HepG2 (cell line): ENCODE results near the gene SCAPER. TPM values are rescaled to one million over a fixed set of nuclear protein-coding genes. Genes with fewer than 3 reads are reported as not detected.

Experiments
- ATAC-seq: fragments of 200-7000 bp; cut with Tn5 transposase; 3 replicates; pipeline ENCODE4 v1.9.1; 2020; ENCODE audit warnings: mild to moderate bottlenecking, moderate library complexity
- BruUV-seq: library from RNA; stranded (reverse); fragments of 400-500 nt; replicated peaks from 2 replicates; lab custom pipeline; 2021; lab: Mats Ljungman, UMichigan
- CTCF ChIA-PET: fragments of 300-600 bp; formaldehyde crosslinking; extraction: SDS; loops from one replicate; lab custom pipeline; 2021; ENCODE audit warnings: low total read pairs, inconsistent platforms, low intra/inter-chr PET ratio; lab: Yijun Ruan, JAX
- POLR2A ChIA-PET: fragments of 350-600 bp; sonication (Branson Sonifier 250); formaldehyde crosslinking; loops from one replicate; lab custom pipeline; 2020; ENCODE audit warnings: antibody characterized with exemption, inconsistent platforms; lab: Yijun Ruan, JAX
- DNase-seq: peaks from one replicate; pipeline ENCODE4 v3.0.0-alpha.2; 2015; ENCODE audit warnings: low spot score
- FAIRE-seq: peaks from 3 replicates; lab custom pipeline; 2011; peaks lifted over from hg19 to GRCh38; lab: Jason Lieb, UNC
- H2AFZ ChIP-seq: one replicate; pipeline ENCODE4 v1.6.1; 2011; ENCODE audit warnings: low read length, inconsistent platforms
- H3K27ac ChIP-seq: fragments of 300-600 bp; 3 replicates; pipeline ENCODE4 v1.8.0; 2011; ENCODE audit warnings: mixed run types, mild to moderate bottlenecking, mixed read lengths, low read length, inconsistent platforms; ENCODE audit not compliant: insufficient read depth; ENCODE audit errors: extremely low read length
- H3K27me3 ChIP-seq, 2 experiments: fragments of 200-600 bp in 1 of 2; 2 replicates in 1 of 2; 3 replicates in 1 of 2; pipeline versions ENCODE4 v1.6.0 to v1.8.0; 2011; ENCODE audit warnings: low read length in 2 of 2, mild to moderate bottlenecking in 2 of 2, moderate library complexity in 2 of 2, inconsistent platforms in 1 of 2; ENCODE audit not compliant: insufficient read depth in 2 of 2, control insufficient read depth in 1 of 2
- H3K36me3 ChIP-seq, 2 experiments: fragments of 200-600 bp in 1 of 2; replicated peaks in 1 of 2; 2 replicates in 1 of 2; 3 replicates in 1 of 2; pipeline versions ENCODE4 v1.5.1 to v1.8.0; 2011; ENCODE audit warnings: low read length in 2 of 2, inconsistent platforms in 1 of 2; ENCODE audit not compliant: insufficient read depth in 2 of 2, control insufficient read depth in 1 of 2
- H3K4me1 ChIP-seq: 2 replicates; pipeline ENCODE4 v1.5.1; 2012; ENCODE audit warnings: low read length, inconsistent platforms; ENCODE audit not compliant: insufficient read depth
- H3K4me2 ChIP-seq: 2 replicates; pipeline ENCODE4 v1.6.0; 2011; ENCODE audit warnings: low read depth, low read length, inconsistent platforms
- H3K4me3 ChIP-seq, 3 experiments: fragments of 200-600 bp in 1 of 3; sonication (generic), shearing (Covaris generic) in 1 of 3; replicated peaks in 1 of 3; 2 replicates each; pipeline ENCODE4 v1.5.1; 2011 to 2016; ENCODE audit warnings: low read length in 3 of 3, inconsistent platforms in 2 of 3, low read depth in 2 of 3, mild to moderate bottlenecking in 2 of 3, control low read depth in 1 of 3, mixed read lengths in 1 of 3; ENCODE audit not compliant: insufficient read depth in 1 of 3
- H3K79me2 ChIP-seq: one replicate; pipeline ENCODE4 v1.6.1; 2011; ENCODE audit warnings: low read length, inconsistent platforms; ENCODE audit not compliant: insufficient read depth
- H3K9ac ChIP-seq: 2 replicates; pipeline ENCODE4 v1.6.0; 2011; ENCODE audit warnings: mild to moderate bottlenecking, low read depth, low read length, inconsistent platforms; ENCODE audit not compliant: insufficient read depth
- H3K9me3 ChIP-seq: 2 replicates; pipeline ENCODE4 v1.5.1; 2012; ENCODE audit warnings: mild to moderate bottlenecking, low read length
- H4K20me1 ChIP-seq: 2 replicates; pipeline ENCODE4 v1.6.0; 2011; ENCODE audit warnings: inconsistent platforms, mild to moderate bottlenecking, low read length, moderate library complexity; ENCODE audit not compliant: insufficient read depth
- CEBPB ChIP-seq: IDR thresholded peaks from 2 replicates; pipeline ENCODE4 v1.6.1; 2011; ENCODE audit warnings: low read depth, low read length, improper control_type of control experiment, borderline replicate concordance
- CREM ChIP-seq, 2 experiments: sonication (generic) in 1 of 2; formaldehyde crosslinking in 1 of 2; IDR thresholded peaks; 2 replicates each; pipeline versions ENCODE4 v1.4.0 to v1.6.1; 2016 to 2020; ENCODE audit warnings: antibody characterized with exemption in 1 of 2, mild to moderate bottlenecking in 1 of 2, missing genetic modification reagents in 1 of 2
- E2F5 ChIP-seq: sonication (generic); formaldehyde crosslinking; conservative IDR thresholded peaks from 2 replicates; pipeline ENCODE4 v1.4.0; 2020; ENCODE audit warnings: missing genetic modification reagents
- MIXL1 ChIP-seq: IDR thresholded peaks from 2 replicates; pipeline ENCODE4 v1.6.1; 2016
- NBN ChIP-seq: fragments of 450-650 bp; conservative IDR thresholded peaks from 2 replicates; pipeline ENCODE4 v1.6.1; 2017
- NR2F1 ChIP-seq, 2 experiments: fragments of 450-650 bp in 1 of 2; formaldehyde crosslinking in 1 of 2; IDR thresholded peaks; 2 replicates each; pipeline versions ENCODE4 v1.5.0 to v1.6.1; 2016 to 2020; ENCODE audit warnings: mild to moderate bottlenecking in 1 of 2, missing compliant biosample characterization in 1 of 2, missing genetic modification reagents in 1 of 2, moderate library complexity in 1 of 2
- PAXIP1 ChIP-seq: sonication (generic); formaldehyde crosslinking; conservative IDR thresholded peaks from 2 replicates; pipeline ENCODE4 v1.4.0; 2020; ENCODE audit warnings: mild to moderate bottlenecking, missing genetic modification reagents, moderate library complexity
- RAD51 ChIP-seq: fragments of 450-650 bp; IDR thresholded peaks from 2 replicates; pipeline ENCODE4 v1.6.1; 2016; ENCODE audit warnings: borderline replicate concordance
- RARA ChIP-seq: IDR thresholded peaks from 2 replicates; pipeline ENCODE4 v1.6.1; 2016; ENCODE audit warnings: missing genetic modification reagents, missing compliant biosample characterization
- RXRA ChIP-seq: sonication (generic); formaldehyde crosslinking; IDR thresholded peaks from 2 replicates; pipeline ENCODE4 v1.5.1; 2020; ENCODE audit warnings: missing genetic modification reagents
- SKI ChIP-seq: fragments of 450-650 bp; IDR thresholded peaks from one replicate; pipeline ENCODE4 v1.6.1; 2018; ENCODE audit warnings: mild to moderate bottlenecking; ENCODE audit not compliant: partially characterized antibody
- TBX3 ChIP-seq: fragments of 450-650 bp; IDR thresholded peaks from 2 replicates; pipeline ENCODE4 v1.6.1; 2017; ENCODE audit warnings: antibody characterized with exemption, mild to moderate bottlenecking, inconsistent platforms, borderline replicate concordance
- ZBTB21 ChIP-seq: sonication (generic); formaldehyde crosslinking; IDR thresholded peaks from 2 replicates; pipeline ENCODE4 v1.4.0; 2020; ENCODE audit warnings: missing genetic modification reagents
- ZHX1 ChIP-seq: sonication (generic); formaldehyde crosslinking; IDR thresholded peaks from 2 replicates; pipeline ENCODE4 v1.8.1; 2022; ENCODE audit warnings: low read depth, mild to moderate bottlenecking, missing genetic modification reagents
- ZNF580 ChIP-seq: IDR thresholded peaks from 2 replicates; pipeline ENCODE4 v1.6.1; 2016; ENCODE audit warnings: low read depth, borderline replicate concordance
- WGBS: methylation state at CpG from one replicate; pipeline ENCODE4 v1.1.6; 2017; ENCODE audit warnings: low lambda C conversion rate; 5-methylcytosine and 5-hydroxymethylcytosine counted together
- in situ Hi-C: cut with HindIII; loops from 2 replicates; pipeline ENCODE4 v1.10.0; 2017; ENCODE audit warnings: low pct_unique_long_range_greater_than_20kb; ENCODE audit not compliant: extremely low pct_ligation_motif_present
- intact Hi-C: fragments of 100-400 bp; cut with micrococcal nuclease; formaldehyde crosslinking; loops from one replicate; pipeline ENCODE4 v1.10.0; 2022; ENCODE audit not compliant: unreplicated experiment
- polyA plus RNA-seq, 8 experiments: library from polyadenylated mRNA; depleted of rRNA in 3 of 8; stranded (reverse) in 7 of 8; unstranded in 1 of 8; fragments of >200 nt; fragmentation: Illumina TruSeq in 4 of 8; extraction: Trizol in 4 of 8; gene quantifications; 2 replicates each; pipeline versions ENCODE4 v1.2.1 to v1.2.3, GENCODE V29; 2011 to 2016; ENCODE audit warnings: low read depth in 4 of 8, missing spikeins in 1 of 8, mixed read lengths in 1 of 8; ENCODE audit not compliant: insufficient read depth in 1 of 8
- total RNA-seq, 5 experiments: library from RNA; depleted of rRNA; stranded (reverse); fragments of >200 nt; fragmentation: Illumina TruSeq; extraction: Trizol; gene quantifications; 2 replicates each; pipeline ENCODE4 v1.2.3, GENCODE V29; 2016; ENCODE audit warnings: low read depth in 1 of 5
- TF ChIP-seq, protein P1 (sequence below): sonication (generic); formaldehyde crosslinking; IDR thresholded peaks from 2 replicates; pipeline ENCODE4 v1.9.0; 2022; ENCODE audit warnings: missing genetic modification reagents, mild to moderate bottlenecking, borderline replicate concordance

The SCAPER gene
- total and polyA plus RNA-seq, 2 of the 13 experiments (the other 11 are each of a cell fraction or from before 2014, with no cell fraction given) = 4.3 to 10.5 TPM

GRCh38 chr15:76377217-76377616 is 527.9 kb downstream of the SCAPER start:
- Histone ChIP-seq H4K20me1 (no peaks in the 10 kb centered on the region), H3K9me3 (no peaks in the 10 kb centered on the region), H3K36me3 (no peaks in the 10 kb centered on the region), H3K79me2 (no peaks in the 10 kb centered on the region), H3K9ac (no peak overlapping the region), H3K27ac (peak overlapping the region; percentile 54), H3K27me3 (no peaks in the 10 kb centered on the region), H3K4me1 (peaks cover 17% of the 10 kb centered on the region), H2AFZ (no peak overlapping the region), H3K4me3 (no peak overlapping the region), H3K4me2 (peak overlapping the region; percentile 55)
- DNase-seq = peak; percentile 30
- ATAC-seq = peak; percentile 44
- BruUV-seq = no TSS peak
- intact Hi-C loops (no loop called here), in situ Hi-C loops (no loop called here)
- FAIRE-seq = peak; percentile 47
- 14% methylated on average over 2 of the region's 2 CpGs for WGBS
- ChIA-PET POLR2A (interaction anchor here (1.4 kb wide), 1 partner anchor 41 kb away, joined by 5 read pairs; the partner anchor contains the start of gene ISL2), CTCF (no interaction called here)
- TF ChIP-seq SKI (no peak), RARA (CRISPR knock-in tag) (peak; percentile 97), MIXL1 (CRISPR knock-in tag) (peak; percentile 93), NBN (no peak), PAXIP1 (CRISPR knock-in tag) (peak; percentile 64), CEBPB (no peak), E2F5 (CRISPR knock-in tag) (no peak), TBX3 (peak; percentile 48; the same call in 1 of the 2 replicates), ZNF580 (CRISPR knock-in tag) (no peak), CREM (IDR thresholded peaks at IDR 0.05) (0 out of 2 replicates have a peak, but pooled peaks have one; percentile 42), CREM (CRISPR knock-in tag; IDR thresholded peaks at IDR 0.05) (no peak), RAD51 (no peak), ZBTB21 (no peak), ZHX1 (CRISPR knock-in tag) (no peak), NR2F1 (CRISPR knock-in tag; IDR thresholded peaks at IDR 0.05) (peak; percentile 74 to 85), RXRA (CRISPR knock-in tag) (peak; percentile 66; the same call in 1 of the 2 replicates)
- TF ChIP-seq, protein P1, sequence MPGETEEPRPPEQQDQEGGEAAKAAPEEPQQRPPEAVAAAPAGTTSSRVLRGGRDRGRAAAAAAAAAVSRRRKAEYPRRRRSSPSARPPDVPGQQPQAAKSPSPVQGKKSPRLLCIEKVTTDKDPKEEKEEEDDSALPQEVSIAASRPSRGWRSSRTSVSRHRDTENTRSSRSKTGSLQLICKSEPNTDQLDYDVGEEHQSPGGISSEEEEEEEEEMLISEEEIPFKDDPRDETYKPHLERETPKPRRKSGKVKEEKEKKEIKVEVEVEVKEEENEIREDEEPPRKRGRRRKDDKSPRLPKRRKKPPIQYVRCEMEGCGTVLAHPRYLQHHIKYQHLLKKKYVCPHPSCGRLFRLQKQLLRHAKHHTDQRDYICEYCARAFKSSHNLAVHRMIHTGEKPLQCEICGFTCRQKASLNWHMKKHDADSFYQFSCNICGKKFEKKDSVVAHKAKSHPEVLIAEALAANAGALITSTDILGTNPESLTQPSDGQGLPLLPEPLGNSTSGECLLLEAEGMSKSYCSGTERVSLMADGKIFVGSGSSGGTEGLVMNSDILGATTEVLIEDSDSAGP (CRISPR knock-in tag) = no peak
